GM06990 (cell line): ENCODE results near the gene CTIF.

Experiments
- DNase-seq: peaks from one replicate; pipeline ENCODE4 v3.0.0-alpha.2; 2011; ENCODE audit not compliant: insufficient read length; ENCODE audit errors: extremely low read depth
- H3K27me3 ChIP-seq: replicated peaks from 2 replicates; pipeline ENCODE4 v1.6.0; 2011; ENCODE audit warnings: low read length; ENCODE audit not compliant: control insufficient read depth, insufficient read depth
- H3K36me3 ChIP-seq: 2 replicates; pipeline ENCODE4 v1.5.1; 2011; ENCODE audit warnings: low read length; ENCODE audit not compliant: control insufficient read depth, insufficient read depth
- H3K4me3 ChIP-seq: replicated peaks from 2 replicates; pipeline ENCODE4 v1.5.1; 2011; ENCODE audit warnings: low read depth, mild to moderate bottlenecking, control low read depth, low read length
- TF ChIP-seq, protein P1 (sequence below): IDR thresholded peaks from 2 replicates; pipeline ENCODE4 v1.5.1; 2011; ENCODE audit warnings: low read length, control low read depth, mild to moderate bottlenecking, inconsistent platforms; ENCODE audit not compliant: insufficient read depth, poor library complexity, severe bottlenecking

CTIF gene

DNA sequence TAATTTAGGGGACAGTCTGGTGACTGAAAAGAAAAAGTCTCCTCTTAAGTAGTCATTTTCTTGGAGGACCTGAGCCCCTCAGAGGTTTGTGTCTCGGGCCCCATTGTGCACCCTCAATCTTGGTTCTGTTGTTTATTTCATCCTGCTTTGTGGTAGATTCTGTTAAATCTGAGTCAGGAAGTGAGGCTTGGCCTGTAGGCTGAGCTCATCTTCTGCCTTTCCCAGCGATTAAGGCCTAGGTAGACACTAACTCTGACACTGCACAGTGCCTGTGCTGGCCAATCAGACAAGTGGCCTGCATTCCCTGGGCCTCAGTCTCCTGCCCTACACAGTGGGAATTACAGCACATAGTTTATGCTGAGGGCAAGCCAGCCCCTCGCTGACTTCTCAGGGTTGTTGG lies 80.2 kb downstream of the CTIF start:
- H3K27me3 ChIP-seq, result no peaks in the 10 kb centered on the region
- no peaks in the 10 kb centered on the region for H3K36me3 ChIP-seq
- no peak overlapping the region for H3K4me3 ChIP-seq
- no peak for DNase-seq
- TF ChIP-seq, protein P1, sequence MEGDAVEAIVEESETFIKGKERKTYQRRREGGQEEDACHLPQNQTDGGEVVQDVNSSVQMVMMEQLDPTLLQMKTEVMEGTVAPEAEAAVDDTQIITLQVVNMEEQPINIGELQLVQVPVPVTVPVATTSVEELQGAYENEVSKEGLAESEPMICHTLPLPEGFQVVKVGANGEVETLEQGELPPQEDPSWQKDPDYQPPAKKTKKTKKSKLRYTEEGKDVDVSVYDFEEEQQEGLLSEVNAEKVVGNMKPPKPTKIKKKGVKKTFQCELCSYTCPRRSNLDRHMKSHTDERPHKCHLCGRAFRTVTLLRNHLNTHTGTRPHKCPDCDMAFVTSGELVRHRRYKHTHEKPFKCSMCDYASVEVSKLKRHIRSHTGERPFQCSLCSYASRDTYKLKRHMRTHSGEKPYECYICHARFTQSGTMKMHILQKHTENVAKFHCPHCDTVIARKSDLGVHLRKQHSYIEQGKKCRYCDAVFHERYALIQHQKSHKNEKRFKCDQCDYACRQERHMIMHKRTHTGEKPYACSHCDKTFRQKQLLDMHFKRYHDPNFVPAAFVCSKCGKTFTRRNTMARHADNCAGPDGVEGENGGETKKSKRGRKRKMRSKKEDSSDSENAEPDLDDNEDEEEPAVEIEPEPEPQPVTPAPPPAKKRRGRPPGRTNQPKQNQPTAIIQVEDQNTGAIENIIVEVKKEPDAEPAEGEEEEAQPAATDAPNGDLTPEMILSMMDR, result no peak

DNA sequence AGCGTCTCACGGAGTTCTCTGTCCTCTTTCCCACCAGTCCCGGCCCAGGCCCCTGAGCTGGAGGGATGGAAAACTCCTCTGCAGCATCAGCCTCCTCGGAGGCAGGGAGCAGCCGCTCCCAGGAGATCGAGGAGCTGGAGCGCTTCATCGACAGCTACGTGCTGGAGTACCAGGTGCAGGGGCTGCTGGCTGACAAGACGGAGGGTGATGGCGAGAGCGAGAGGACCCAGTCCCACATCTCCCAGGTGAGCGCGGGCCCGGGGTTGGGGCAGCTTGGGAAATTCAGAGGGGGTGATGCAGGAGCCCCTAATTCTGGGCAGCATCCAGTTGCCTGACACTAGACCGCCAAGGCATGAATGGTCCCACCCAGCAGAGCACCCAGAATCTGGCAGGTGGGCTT lies 80.7 kb downstream of the CTIF start:
- Histone ChIP-seq H3K36me3 (no peaks in the 10 kb centered on the region), H3K4me3 (no peak overlapping the region), H3K27me3 (no peaks in the 10 kb centered on the region)
- DNase-seq, result no peak
- TF ChIP-seq, protein P1, result no peak

DNA sequence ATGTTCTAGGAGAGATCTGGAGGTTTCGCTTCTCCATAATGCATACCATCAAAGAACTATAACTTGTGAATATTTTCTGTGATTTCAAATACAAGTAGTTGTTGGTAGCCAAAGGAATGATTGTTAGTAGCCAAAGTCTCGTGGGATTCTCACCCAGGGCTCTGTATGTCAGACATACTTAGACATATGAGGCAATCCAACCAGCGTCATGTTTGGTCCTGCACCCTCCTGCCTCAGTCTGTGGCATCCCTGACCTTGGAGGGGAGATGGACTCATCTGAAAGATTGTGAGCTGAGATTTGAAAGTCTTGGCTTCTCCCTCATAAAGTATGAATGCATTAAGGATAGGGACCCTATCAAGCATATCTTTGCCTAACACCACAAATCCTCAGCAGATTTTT lies 81.2 kb downstream of the CTIF start:
- Histone ChIP-seq H3K27me3 (no peaks in the 10 kb centered on the region), H3K4me3 (no peak overlapping the region), H3K36me3 (no peaks in the 10 kb centered on the region)
- TF ChIP-seq, protein P1, result no peak
- DNase-seq, result no peak

DNA sequence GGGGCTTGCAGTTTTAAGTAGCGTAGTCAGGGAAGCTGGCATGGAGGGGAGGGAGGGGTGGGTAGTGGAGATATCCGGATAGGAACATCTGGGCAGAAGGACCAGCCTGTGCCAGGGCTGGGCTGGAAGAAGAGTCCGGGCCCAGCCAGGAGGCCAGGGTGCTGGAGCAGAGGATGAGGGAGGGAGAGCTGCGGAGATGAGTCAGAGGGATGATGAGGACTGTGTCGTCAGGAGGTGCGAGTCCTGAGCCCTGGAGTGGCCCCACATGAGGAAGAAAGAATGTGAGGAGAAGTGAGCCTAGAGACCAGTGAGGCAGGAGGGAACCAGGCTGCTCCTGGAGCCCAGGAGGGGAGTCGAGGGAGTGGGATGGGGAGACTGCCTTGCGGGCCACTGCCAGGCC lies 82.4 kb downstream of the CTIF start:
- Histone ChIP-seq H3K36me3 (no peaks in the 10 kb centered on the region), H3K4me3 (no peak overlapping the region), H3K27me3 (no peaks in the 10 kb centered on the region)
- TF ChIP-seq, protein P1, result no peak
- no peak for DNase-seq

DNA sequence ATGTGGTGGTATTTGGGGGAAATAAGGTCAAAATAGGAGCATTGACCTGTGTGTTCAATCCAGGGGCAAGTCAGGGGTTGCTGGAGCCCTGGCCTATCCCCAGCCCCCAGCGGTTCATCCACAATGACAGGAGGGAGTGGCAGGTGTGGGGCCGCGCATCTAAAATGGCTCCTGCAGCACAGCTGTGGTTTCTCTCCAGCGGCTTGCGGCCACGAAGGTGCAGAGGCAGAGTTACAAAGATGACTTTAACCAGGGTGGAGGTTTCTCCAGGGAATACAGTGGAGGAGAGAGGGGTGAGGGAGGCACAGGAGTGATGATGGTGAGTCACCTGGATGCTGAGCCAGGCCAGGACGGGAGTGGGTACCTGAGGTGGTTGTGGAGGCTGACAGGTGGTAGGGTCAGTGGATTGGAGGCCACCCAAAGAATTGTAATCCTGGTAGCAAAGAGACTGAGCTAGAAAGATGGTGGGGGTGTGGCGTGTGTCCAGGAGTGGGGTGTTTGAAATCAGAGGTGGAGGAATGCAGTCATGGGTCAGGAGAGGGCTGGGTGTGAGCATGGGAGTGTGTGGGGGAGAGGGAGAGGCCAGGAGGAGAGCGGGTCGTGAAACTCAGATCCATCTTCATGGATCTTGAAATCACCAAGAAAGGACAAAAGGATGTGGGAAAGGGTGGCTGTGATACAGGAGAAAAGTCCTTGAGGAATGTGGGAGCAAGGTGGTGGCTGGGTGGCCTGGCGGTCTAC lies 83.2 kb downstream of the CTIF start:
- Histone ChIP-seq H3K36me3 (no peaks in the 10 kb centered on the region), H3K27me3 (no peaks in the 10 kb centered on the region), H3K4me3 (no peak overlapping the region)
- DNase-seq, result no peak
- TF ChIP-seq, protein P1, result no peak
